CD4-positive, alpha-beta T cell (primary cell): Measurements from ENCODE around the gene CMTR1. TPM values are rescaled to one million over a fixed set of nuclear protein-coding genes. Genes with fewer than 3 reads are reported as not detected.

Source experiments
- ATAC-seq: fragments of 200-7000 bp; cut with Tn5 transposase; one replicate; pipeline ENCODE4 v1.10.0; 2022; ENCODE audit warnings: mild to moderate bottlenecking; ENCODE audit not compliant: poor library complexity
- CTCF ChIA-PET: fragments of 350-600 bp; sonication (Branson Sonifier 250); formaldehyde crosslinking; loops from one replicate; lab custom pipeline; 2021; ENCODE audit warnings: antibody characterized with exemption, inconsistent platforms; lab: Charles Lee
- POLR2A ChIA-PET: fragments of 350-600 bp; sonication (Branson Sonifier 250); formaldehyde crosslinking; loops from one replicate; lab custom pipeline; 2021; ENCODE audit warnings: antibody characterized with exemption, inconsistent platforms; lab: Charles Lee
- DNase-seq, 14 experiments: peaks; one replicate each; pipeline ENCODE4 v3.0.0-alpha.2; 2013 to 2020; ENCODE audit warnings: mixed read lengths in 2 of 14
- H3K27ac ChIP-seq, 2 donors: one replicate each; pipeline versions ENCODE4 v1.5.1 to v1.7.0; 2013; ENCODE audit warnings: low read length in 2 of 2, low read depth in 1 of 2, mild to moderate bottlenecking in 1 of 2
- H3K27me3 ChIP-seq, 2 experiments: 1 replicate in 1 of 2; 2 replicates in 1 of 2; pipeline versions ENCODE4 v1.6.1 to v1.7.0; 2013; ENCODE audit warnings: low read length in 2 of 2, control low read depth in 1 of 2, mild to moderate bottlenecking in 1 of 2, moderate library complexity in 1 of 2; ENCODE audit not compliant: insufficient read depth in 2 of 2, control insufficient read depth in 1 of 2
- H3K36me3 ChIP-seq: one replicate; pipeline ENCODE4 v1.6.1; 2013; ENCODE audit warnings: low read length, control low read depth; ENCODE audit not compliant: insufficient read depth
- H3K4me1 ChIP-seq: one replicate; pipeline ENCODE4 v1.6.1; 2013; ENCODE audit warnings: low read length, control low read depth; ENCODE audit not compliant: insufficient read depth
- H3K4me3 ChIP-seq: one replicate; pipeline ENCODE4 v1.5.1; 2013; ENCODE audit warnings: mild to moderate bottlenecking, low read length, moderate library complexity
- H3K9me3 ChIP-seq, 2 experiments: 1 replicate in 1 of 2; 2 replicates in 1 of 2; pipeline versions ENCODE4 v1.6.1 to v1.7.0; 2013; ENCODE audit warnings: low read length in 2 of 2, mild to moderate bottlenecking in 2 of 2, control low read depth in 1 of 2, moderate library complexity in 1 of 2; ENCODE audit not compliant: control insufficient read depth in 1 of 2, insufficient read depth in 1 of 2
- H3K27ac Mint-ChIP-seq: one replicate; pipeline ENCODE4 v1.8.0; 2020; ENCODE audit warnings: mixed read lengths
- H3K27me3 Mint-ChIP-seq: one replicate; pipeline ENCODE4 v1.8.0; 2021; ENCODE audit warnings: mixed read lengths
- H3K36me3 Mint-ChIP-seq: one replicate; pipeline ENCODE4 v1.8.0; 2021; ENCODE audit warnings: low read depth, mixed read lengths
- H3K4me1 Mint-ChIP-seq: one replicate; pipeline ENCODE4 v1.8.0; 2021; ENCODE audit warnings: low read depth, mixed read lengths
- H3K4me3 Mint-ChIP-seq: one replicate; pipeline ENCODE4 v1.8.0; 2020; ENCODE audit warnings: mild to moderate bottlenecking, mixed read lengths
- H3K9me3 Mint-ChIP-seq: one replicate; pipeline ENCODE4 v1.8.0; 2020; ENCODE audit warnings: mixed read lengths
- CTCF ChIP-seq: fragments of 200-600 bp; IDR thresholded peaks from one replicate; pipeline ENCODE4 v1.8.0; 2022; ENCODE audit warnings: antibody characterized with exemption, mild to moderate bottlenecking
- intact Hi-C, 2 experiments: fragments of 100-400 bp; cut with DNase I in 1 of 2; cut with micrococcal nuclease in 1 of 2; formaldehyde crosslinking; loops; one replicate each; pipeline versions ENCODE4 v1.15.1 to v1.9.0; 2023 to 2025; cut with DNase I, micrococcal nuclease
- total RNA-seq, 174 experiments: library from RNA in 2 of 174; stranded (reverse) in 2 of 174; gene quantifications; one replicate each; pipeline ENCODE4 v1.2.3 and lab custom pipeline; 2021 to 2026

CMTR1 gene
- total RNA-seq, 2 experiments from 2014 or later, result 79.7 to 80.3 TPM

DNA sequence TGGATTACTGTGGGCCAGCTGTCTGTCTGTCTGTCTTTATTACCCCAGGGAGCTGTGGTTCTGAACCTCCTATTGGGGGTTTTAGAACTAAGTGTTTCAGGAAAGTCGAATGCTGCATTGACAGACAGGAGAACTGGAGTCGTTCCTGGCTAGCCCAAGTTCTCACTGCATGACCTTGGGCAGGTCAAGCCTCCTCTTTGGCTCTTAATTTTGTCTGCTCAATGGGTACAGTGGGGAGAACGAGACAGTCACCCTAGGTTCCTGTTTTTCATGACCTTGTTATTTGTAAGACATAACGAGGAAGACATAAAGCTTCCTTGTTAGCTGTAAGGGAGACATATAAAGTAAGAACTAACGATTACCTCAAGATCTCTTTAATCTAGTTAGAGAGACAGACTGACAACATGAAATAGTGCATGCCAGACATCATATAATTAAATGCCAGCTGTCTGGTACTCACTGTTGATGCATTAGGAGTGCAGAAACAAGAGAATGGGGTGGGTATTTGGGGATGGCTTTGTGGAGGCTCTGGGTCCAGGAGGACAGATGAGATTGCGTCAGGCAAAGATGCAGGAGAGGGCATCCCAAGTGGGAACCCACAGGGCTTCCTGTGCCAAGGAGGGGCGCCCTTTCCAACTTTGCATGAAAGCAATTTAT is 70.4 kb downstream of the CMTR1 start:
- no peak overlapping the region for H3K4me3 ChIP-seq
- Mint-ChIP-seq H3K4me3 (peak overlapping the region; percentile 75), H3K36me3 (peaks cover 5% of the 10 kb centered on the region), H3K27me3 (no peaks in the 10 kb centered on the region), H3K9me3 (no peaks in the 10 kb centered on the region), H3K27ac (peak overlapping the region; percentile 97), H3K4me1 (peaks cover 85% of the 10 kb centered on the region)
- H3K9me3 ChIP-seq, result no peaks in the 10 kb centered on the region
- peak overlapping the region; percentile 97 to 98 for H3K27ac ChIP-seq
- ChIA-PET POLR2A (interaction anchor here (0.8 to 10.6 kb wide), 8 partner anchors 9 to 70 kb away, joined by 3 to 330 read pairs (median 8); partner anchors contain the start of gene CMTR1), CTCF (interaction anchor here (1.2 to 10.5 kb wide), 6 partner anchors 8 to 62 kb away, joined by 3 to 101 read pairs (median 6); no protein-coding TSS in a partner anchor)
- peaks cover 95% of the 10 kb centered on the region for H3K4me1 ChIP-seq
- ATAC-seq (peak; percentile 4), DNase-seq (peak in 2 of 14 experiments; percentile 44 to 63)
- no peaks in the 10 kb centered on the region for H3K36me3 ChIP-seq
- TF ChIP-seq CTCF, result no peak
- H3K27me3 ChIP-seq, result no peaks in the 10 kb centered on the region
- intact Hi-C loops, result loop anchor here in 1 of 2 experiments (5.0 kb wide), 2 partner anchors 34 to 64 kb away; no protein-coding TSS in a partner anchor

GRCh38 chr6:37504024-37504423 is 71.0 kb downstream of the CMTR1 start:
- intact Hi-C loops, result loop anchor here in 1 of 2 experiments (5.0 kb wide), 2 partner anchors 33 to 63 kb away; no protein-coding TSS in a partner anchor
- peaks cover 95% of the 10 kb centered on the region for H3K4me1 ChIP-seq
- TF ChIP-seq CTCF, result no peak
- ChIA-PET POLR2A (interaction anchor here (0.8 to 10.6 kb wide), 7 partner anchors 9 to 71 kb away, joined by 3 to 330 read pairs (median 6); partner anchors contain the start of gene CMTR1), CTCF (interaction anchor here (1.3 to 10.5 kb wide), 3 partner anchors 12 to 16 kb away, joined by 3 to 101 read pairs (median 6); no protein-coding TSS in a partner anchor)
- Mint-ChIP-seq H3K27me3 (no peaks in the 10 kb centered on the region), H3K27ac (peak overlapping the region; percentile 97), H3K36me3 (peaks cover 5% of the 10 kb centered on the region), H3K4me1 (peaks cover 86% of the 10 kb centered on the region), H3K9me3 (no peaks in the 10 kb centered on the region), H3K4me3 (peak overlapping the region; percentile 65)
- no peaks in the 10 kb centered on the region for H3K36me3 ChIP-seq
- ATAC-seq (no peak), DNase-seq (no peak)
- no peaks in the 10 kb centered on the region for H3K27me3 ChIP-seq
- H3K4me3 ChIP-seq, result no peak overlapping the region
- H3K9me3 ChIP-seq, result no peaks in the 10 kb centered on the region
- H3K27ac ChIP-seq, result peak overlapping the region; percentile 97 to 98

- Mint-ChIP-seq H3K27ac (peak overlapping the region; percentile 97), H3K4me1 (peaks cover 90% of the 10 kb centered on the region), H3K9me3 (no peaks in the 10 kb centered on the region), H3K27me3 (no peaks in the 10 kb centered on the region), H3K36me3 (no peaks in the 10 kb centered on the region), H3K4me3 (no peak overlapping the region)
- H3K4me1 ChIP-seq, result peaks cover 93% of the 10 kb centered on the region
- ChIA-PET POLR2A (interaction anchor here (10.6 kb wide), 1 partner anchor 9 kb away, joined by 330 read pairs; no protein-coding TSS in a partner anchor), CTCF (interaction anchor here (1.5 to 10.5 kb wide), 2 partner anchors 12 to 59 kb away, joined by 3 to 101 read pairs; no protein-coding TSS in a partner anchor)
- intact Hi-C loops, result no loop called here
- H3K9me3 ChIP-seq, result no peaks in the 10 kb centered on the region
- H3K4me3 ChIP-seq, result no peak overlapping the region
- no peak overlapping the region for H3K27ac ChIP-seq
- ATAC-seq (no peak), DNase-seq (no peak)
- no peaks in the 10 kb centered on the region for H3K36me3 ChIP-seq
- no peaks in the 10 kb centered on the region for H3K27me3 ChIP-seq
- no peak for TF ChIP-seq CTCF
Observed at GRCh38 chr6:37506479-37506878, 73.5 kb downstream of the CMTR1 start.
